ENCODE measurements around the gene LPGAT1. TPM values are rescaled to one million over a fixed set of nuclear protein-coding genes. Genes with fewer than 3 reads are reported as not detected.

LPGAT1 gene
- total and polyA plus RNA-seq, 11 donors: 5.6 to 40.0 (median 25.0) TPM

- peaks cover 0 to 3% (median 0%) of the 10 kb centered on the region in 9 donors for H3K27me3 ChIP-seq
- DNase-seq (no peak), ATAC-seq (no peak)
- no peak overlapping the region for H3K27ac ChIP-seq
- TF ChIP-seq POLR2A (IDR thresholded peaks at IDR 0.05): no peak
- TF ChIP-seq, protein P1, sequence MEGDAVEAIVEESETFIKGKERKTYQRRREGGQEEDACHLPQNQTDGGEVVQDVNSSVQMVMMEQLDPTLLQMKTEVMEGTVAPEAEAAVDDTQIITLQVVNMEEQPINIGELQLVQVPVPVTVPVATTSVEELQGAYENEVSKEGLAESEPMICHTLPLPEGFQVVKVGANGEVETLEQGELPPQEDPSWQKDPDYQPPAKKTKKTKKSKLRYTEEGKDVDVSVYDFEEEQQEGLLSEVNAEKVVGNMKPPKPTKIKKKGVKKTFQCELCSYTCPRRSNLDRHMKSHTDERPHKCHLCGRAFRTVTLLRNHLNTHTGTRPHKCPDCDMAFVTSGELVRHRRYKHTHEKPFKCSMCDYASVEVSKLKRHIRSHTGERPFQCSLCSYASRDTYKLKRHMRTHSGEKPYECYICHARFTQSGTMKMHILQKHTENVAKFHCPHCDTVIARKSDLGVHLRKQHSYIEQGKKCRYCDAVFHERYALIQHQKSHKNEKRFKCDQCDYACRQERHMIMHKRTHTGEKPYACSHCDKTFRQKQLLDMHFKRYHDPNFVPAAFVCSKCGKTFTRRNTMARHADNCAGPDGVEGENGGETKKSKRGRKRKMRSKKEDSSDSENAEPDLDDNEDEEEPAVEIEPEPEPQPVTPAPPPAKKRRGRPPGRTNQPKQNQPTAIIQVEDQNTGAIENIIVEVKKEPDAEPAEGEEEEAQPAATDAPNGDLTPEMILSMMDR (IDR thresholded peaks at IDR 0.05): no peak
- 45 to 97% (median 83%) methylated on average over 2 of the region's 2 CpGs for WGBS, 4 donors
- no peaks in the 10 kb centered on the region for H3K36me3 ChIP-seq
- peaks cover 0 to 36% (median 16%) of the 10 kb centered on the region in 12 donors for H3K4me1 ChIP-seq
- H3K4me3 ChIP-seq: no peak overlapping the region
- H3K9me3 ChIP-seq: no peaks in the 10 kb centered on the region
- intact Hi-C loops (cut with DNase I): loop anchor here (2.0 to 10.0 kb wide), 6 partner anchors 45 to 202 kb away; partner anchors contain the start of genes DTL (in 1 of the 10) and INTS7 (in 1 of the 10)
Observed at GRCh38 chr1:211832661-211833060, 2.1 kb upstream of the LPGAT1 start.

DNA sequence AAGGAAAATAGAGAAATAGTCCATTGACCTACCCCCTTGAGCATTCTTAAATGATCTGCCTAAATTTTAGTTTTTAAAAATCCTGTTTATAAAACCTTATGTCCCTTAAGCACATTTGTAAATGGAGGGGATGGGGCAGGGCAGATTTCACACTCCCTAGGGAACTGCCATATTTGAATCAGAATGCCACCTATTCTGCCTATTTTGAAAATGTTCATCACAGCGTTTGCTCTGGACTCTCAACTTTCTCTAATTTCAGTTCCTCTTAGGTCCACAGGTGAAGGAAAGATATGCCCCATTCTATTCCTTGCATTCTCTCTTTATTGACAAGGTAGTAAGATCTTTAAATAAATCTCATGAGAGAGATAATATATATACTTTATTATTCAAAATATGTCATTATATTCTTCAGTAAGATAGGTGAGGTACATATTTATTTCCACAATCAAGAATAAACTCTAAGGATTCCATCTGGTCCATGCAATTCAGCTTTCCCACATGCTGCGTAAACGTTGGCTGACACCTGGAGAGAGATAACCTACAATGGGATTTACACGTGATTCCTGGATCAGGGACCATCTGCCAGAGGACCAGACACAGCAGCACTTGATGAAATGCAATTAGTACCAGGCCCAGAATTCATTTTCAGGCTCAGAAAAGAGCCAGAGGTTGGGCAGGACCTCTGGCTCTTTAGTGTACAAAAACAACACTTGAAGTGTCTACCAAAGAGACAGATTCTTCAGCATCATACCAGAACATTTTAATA is 1.2 kb upstream of the LPGAT1 start:
- intact Hi-C loops (cut with DNase I): loop anchor here (2.0 to 10.0 kb wide), 8 partner anchors 44 to 203 kb away; partner anchors contain the start of genes DTL (in 1 of the 10) and INTS7 (in 1 of the 10)
- H3K4me1 ChIP-seq: peaks cover 0 to 44% (median 20%) of the 10 kb centered on the region in 12 donors

DNA sequence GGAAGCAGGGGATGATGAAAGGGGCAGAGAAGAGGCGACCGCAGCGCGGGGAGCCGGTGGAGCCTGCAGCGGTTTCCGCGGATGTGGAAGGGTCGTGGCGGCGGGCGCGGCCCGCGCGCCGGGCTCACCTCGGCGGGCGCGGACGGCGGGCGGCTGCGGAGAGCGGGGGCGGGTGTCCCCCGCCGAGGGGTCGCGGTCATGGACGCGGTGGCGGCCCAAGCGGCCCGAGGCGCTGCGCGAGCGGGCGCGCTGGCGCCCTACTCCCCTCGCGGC is 572 bp downstream of the LPGAT1 start:
- TF ChIP-seq, protein P1 (IDR thresholded peaks at IDR 0.05): no peak
- no peak for TF ChIP-seq POLR2A (IDR thresholded peaks at IDR 0.05)
- intact Hi-C loops (cut with DNase I): loop anchor here in 9 of 10 donors (1.0 to 10.0 kb wide), 8 partner anchors 43 to 205 kb away; partner anchors contain the start of genes DTL (in 1 of the 9) and INTS7 (in 1 of the 9)
- Histone ChIP-seq H3K4me3 (peak overlapping the region; percentile 54 to 99 (median 80)), H3K36me3 (peaks cover 0 to 15% (median 11%) of the 10 kb centered on the region in 9 donors), H3K4me1 (peaks cover 0 to 57% (median 20%) of the 10 kb centered on the region in 12 donors), H3K27me3 (no peaks in the 10 kb centered on the region), H3K27ac (peak overlapping the region; percentile 85 to 97 (median 91)), H3K9me3 (no peaks in the 10 kb centered on the region)
- ATAC-seq (no peak), DNase-seq (no peak)
- WGBS, 4 donors: 0 to 1% (median 0%) methylated on average over 24 to 45 of the region's 45 CpGs

More for the DNA sequence above, 1.2 kb upstream of the LPGAT1 start:
- H3K27ac ChIP-seq: peak overlapping the region in 1 of 12 donors; percentile 97
- TF ChIP-seq POLR2A (IDR thresholded peaks at IDR 0.05): no peak
- TF ChIP-seq, protein P1 (IDR thresholded peaks at IDR 0.05): no peak
- peaks cover 0 to 2% (median 0%) of the 10 kb centered on the region in 9 donors for H3K27me3 ChIP-seq
- H3K36me3 ChIP-seq: peaks cover 0 to 6% (median 0%) of the 10 kb centered on the region in 9 donors
- DNase-seq (no peak), ATAC-seq (no peak)
- 80 to 82% (median 81%) methylated on average over 4 of the region's 4 CpGs for WGBS, 4 donors
- peak overlapping the region in 1 of 12 donors; percentile 99 for H3K4me3 ChIP-seq
- no peaks in the 10 kb centered on the region for H3K9me3 ChIP-seq

Measured in heart left ventricle (tissue), 16 donors.